ENCODE measurements around the gene CEND1.
A peak's percentile ranks its signal among the peaks of the same experiment; 100 is the strongest.

The CEND1 gene

GRCh38 chr11:799641-800316 lies 9.9 kb upstream of the CEND1 start:
- Histone ChIP-seq H3K4me3 (no peak overlapping the region), H3K27ac (no peak overlapping the region)

DNA sequence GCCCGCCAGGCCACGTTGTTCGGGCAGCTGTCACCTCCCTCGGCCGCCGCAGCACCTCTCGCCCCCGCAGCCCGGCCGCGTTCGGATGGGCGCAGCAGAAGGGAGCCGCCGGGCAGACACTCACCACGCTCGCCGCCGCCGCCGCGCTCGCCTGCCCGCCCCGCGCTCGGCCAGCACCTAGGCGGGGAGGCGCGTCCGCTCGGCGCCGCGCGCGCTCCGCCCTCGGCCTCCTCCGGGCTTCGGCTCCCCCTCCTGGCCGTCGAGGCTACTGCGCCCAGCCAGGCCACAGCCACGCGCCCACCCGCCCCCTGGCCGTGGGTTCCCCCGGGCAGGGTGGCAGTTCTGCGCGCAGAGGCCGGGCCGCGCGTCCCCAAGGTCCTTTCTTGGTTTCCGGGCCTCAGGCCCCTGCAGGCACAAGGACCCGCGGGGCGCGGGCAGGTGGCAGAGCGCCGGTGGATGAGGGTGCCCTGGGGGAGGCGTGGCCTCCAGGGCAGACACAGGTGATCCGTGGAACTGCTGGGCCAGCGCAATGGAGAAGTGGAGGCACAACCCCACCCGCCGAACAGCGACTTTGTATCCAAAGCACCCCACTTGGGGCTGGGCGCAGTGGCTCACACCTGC lies 8.3 kb upstream of the CEND1 start, which contains the start of gene SLC25A22:
Gene SLC25A22 (minus strand): TSS at position 189 of the 621 bp plus-strand sequence. CDS start 3,275 bp downstream, outside the sequence.
- Histone ChIP-seq H3K27ac (peak within 1 kb of the TSS; percentile 10 to 91 (median 84)), H3K4me3 (peak within 1 kb of the TSS; percentile 63 to 90 (median 77))

- peak overlapping the region; percentile 63 to 90 (median 77) for H3K4me3 ChIP-seq
- H3K27ac ChIP-seq = peak overlapping the region; percentile 10 to 91 (median 84)
These were observed 7.6 kb upstream of the CEND1 start for GRCh38 chr11:797296-798092.

GRCh38 chr11:796565-797295 lies 6.8 kb upstream of the CEND1 start:
- H3K4me3 ChIP-seq = peak overlapping the region; percentile 63 to 90 (median 77)
- peak overlapping the region; percentile 14 to 91 (median 84) for H3K27ac ChIP-seq

DNA sequence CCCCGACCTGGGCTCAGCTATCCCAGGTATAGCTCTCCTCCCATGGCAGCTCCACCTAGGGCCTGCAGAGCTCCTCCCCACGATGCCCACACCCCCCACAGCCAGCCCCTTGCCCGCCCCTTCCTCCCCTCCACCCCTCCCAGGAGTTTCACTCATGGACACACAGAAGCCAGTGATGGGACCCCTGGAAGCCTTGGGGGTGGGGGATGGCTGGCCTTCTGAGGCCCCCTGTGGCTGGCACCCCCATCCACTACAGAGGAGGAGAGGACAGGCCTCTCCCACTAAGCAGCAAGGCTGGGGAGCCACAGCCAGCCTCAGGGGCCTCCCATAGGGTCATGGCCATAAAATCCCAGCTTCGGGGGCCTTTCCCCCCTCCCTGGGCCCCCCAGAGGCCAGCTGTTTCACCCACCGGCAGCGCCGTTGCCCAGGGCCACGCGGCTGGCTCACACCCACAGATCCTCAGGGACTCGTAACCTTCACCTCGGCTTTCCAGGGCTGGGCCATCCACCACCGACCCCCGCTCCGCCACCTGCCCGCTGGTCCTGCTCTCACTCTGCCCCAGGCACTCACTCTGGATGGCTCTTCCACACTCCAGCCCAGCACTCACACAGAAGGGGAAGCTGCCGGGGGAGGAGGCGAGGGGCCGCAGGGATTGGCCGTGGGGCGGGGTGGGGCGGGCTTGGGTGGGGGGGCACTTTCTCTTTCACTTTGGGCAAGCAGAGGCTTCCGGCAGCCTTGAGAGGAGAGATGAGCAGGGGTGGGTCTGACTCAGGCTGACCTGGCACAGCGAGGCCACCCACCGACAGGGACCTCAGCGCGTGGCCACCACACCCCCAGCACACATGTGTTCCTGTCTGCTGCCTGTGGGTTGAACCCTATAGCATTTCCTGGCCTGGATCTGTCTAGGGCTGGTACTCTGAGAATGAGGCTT lies 6.0 kb upstream of the CEND1 start:
- Histone ChIP-seq H3K4me3 (peak overlapping the region; percentile 63 to 90 (median 77)), H3K27ac (peak overlapping the region; percentile 34 to 91 (median 84))

DNA sequence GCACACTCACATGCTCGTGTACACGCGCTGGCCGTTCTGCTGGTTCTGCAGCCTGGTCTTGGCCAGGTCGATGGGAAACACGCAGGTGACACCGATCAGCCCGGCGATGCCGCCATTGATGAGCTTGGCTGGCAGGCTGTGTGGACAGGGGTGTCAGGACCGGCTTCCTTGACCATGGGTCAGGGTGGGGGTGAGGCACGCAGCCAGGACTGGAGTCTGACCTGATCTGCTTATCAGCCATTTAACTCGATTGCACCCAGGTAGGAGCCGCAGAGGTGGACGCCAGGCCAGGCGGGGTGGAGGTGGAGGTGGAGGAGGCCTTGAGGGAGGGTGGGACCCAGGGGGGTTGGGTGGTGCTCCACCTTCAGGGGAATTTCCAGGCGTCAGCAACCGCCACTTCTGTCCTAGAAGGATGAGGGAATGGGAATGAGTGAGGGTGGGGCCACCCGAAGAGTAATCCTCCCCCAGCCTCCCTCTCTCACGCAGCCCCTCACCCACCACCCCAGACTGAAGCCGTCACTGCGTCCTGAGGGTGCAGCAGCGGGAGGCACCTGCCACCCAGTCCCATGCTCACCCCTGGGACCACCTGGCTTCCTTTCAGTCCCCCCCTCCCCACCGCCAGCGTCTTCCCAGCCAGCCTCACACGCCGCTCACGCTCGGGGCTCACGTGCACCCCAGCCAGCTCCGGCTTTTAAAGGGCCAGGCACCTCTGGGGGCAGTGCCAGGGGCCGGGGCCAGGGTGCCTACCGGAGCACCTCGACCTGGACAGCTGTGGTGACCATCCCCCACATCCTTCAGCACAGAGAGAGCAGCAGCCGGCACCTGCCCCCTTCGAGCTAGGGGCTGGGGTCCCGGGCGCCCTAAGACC lies 5.1 kb upstream of the CEND1 start:
- peak overlapping the region in 19 of 21 experiments; percentile 71 to 91 (median 84) for H3K27ac ChIP-seq

GRCh38 chr11:794013-794765 lies 4.3 kb upstream of the CEND1 start:
- no peak overlapping the region for H3K4me3 ChIP-seq

More for the DNA sequence above, 5.1 kb upstream of the CEND1 start:
- peak overlapping the region; percentile 63 to 90 (median 77) for H3K4me3 ChIP-seq

DNA sequence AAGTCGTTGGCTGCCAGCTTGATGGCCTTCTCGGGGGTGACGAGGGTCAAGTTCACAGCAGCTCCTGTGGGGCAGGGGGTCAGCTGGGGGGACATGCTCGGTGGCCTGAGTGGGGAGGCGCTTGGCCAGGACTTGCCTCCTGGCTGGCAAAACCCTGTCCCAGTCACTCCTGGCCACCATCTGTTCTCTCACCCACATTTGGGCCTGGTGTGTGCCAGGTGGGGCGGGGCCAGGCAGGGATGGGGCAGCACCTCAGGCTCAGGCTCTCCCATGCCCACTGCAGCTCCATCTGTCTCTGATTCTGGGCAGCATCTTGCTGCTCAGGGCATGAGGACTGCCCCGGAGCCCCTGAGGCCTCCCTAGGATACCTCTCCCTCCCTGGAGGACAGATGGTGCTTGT lies 3.7 kb upstream of the CEND1 start:
- Histone ChIP-seq H3K4me3 (no peak overlapping the region), H3K27ac (no peak overlapping the region)

More at GRCh38 chr11:794013-794765, 4.3 kb upstream of the CEND1 start:
- peak overlapping the region in 1 of 21 experiments; percentile 5 for H3K27ac ChIP-seq

DNA sequence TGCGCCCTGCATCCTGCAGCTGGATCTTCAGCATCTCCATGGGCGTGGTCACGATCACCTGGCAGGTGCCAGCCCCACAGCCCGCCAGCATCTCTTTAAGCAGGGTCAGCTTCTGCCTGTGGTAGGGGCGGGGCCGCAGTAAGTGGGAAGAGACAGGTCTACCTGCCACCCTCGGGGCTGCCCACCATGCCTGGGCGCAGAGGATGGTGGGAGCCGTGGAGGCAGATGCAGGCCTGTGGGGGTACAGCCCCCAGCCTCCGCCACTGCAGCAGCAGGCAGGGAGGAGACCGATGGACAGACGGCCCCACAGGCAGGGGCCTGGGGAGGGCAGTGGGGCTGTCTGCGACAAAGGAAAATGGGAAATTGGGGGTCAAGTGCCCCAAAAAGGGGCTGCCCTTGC lies 3.0 kb upstream of the CEND1 start:
- H3K4me3 ChIP-seq = no peak overlapping the region
- H3K27ac ChIP-seq = no peak overlapping the region

DNA sequence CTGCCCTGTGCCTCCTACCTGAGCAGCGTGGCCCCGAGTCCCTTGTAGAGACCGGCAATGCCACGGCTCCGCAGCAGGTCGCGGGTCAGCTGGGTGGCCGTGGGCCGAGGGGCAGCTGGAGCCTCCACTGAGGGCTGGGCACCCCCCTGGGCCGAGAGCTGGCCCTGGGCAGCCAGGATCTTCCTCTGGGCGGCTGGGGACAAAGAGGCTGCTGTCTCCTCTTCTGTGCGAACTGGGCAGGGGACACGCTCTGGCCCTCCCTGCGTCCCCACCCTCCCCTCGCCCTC lies 2.6 kb upstream of the CEND1 start:
- Histone ChIP-seq H3K4me3 (no peak overlapping the region), H3K27ac (no peak overlapping the region)

GRCh38 chr11:791658-792534 lies 2.0 kb upstream of the CEND1 start:
- Histone ChIP-seq H3K4me3 (no peak overlapping the region), H3K27ac (no peak overlapping the region)

GRCh38 chr11:790721-791564 lies 1.1 kb upstream of the CEND1 start:
- Histone ChIP-seq H3K27ac (peak overlapping the region in 1 of 21 experiments; percentile 35), H3K4me3 (no peak overlapping the region)

GRCh38 chr11:788953-789940 lies 643 bp downstream of the CEND1 start:
- Histone ChIP-seq H3K27ac (peak overlapping the region in 1 of 21 experiments; percentile 35), H3K4me3 (no peak overlapping the region)

- no peak overlapping the region for H3K27ac ChIP-seq
- no peak overlapping the region for H3K4me3 ChIP-seq
These were observed 1.8 kb downstream of the CEND1 start for GRCh38 chr11:788009-788640.
